Measurements from ENCODE around the gene PIK3IP1. TPM values are rescaled to one million over a fixed set of nuclear protein-coding genes. Genes with fewer than 3 reads are reported as not detected.
A peak's percentile ranks its signal among the peaks of the same experiment; 100 is the strongest.

PIK3IP1 gene
- total RNA-seq, 1 donor from 2014 or later: 10.3 TPM

- H3K27me3 Mint-ChIP-seq (ENCODE audit: unreplicated experiment): no peaks in the 10 kb centered on the region
- TF ChIP-seq CTCF (IDR thresholded peaks at IDR 0.05): no peak
- no peaks in the 10 kb centered on the region for H3K9me3 Mint-ChIP-seq (ENCODE audit: unreplicated experiment)
Observed at GRCh38 chr22:31290494-31291471, 1.5 kb downstream of the PIK3IP1 start.

GRCh38 chr22:31289344-31289743 lies 2.9 kb downstream of the PIK3IP1 start:
- Mint-ChIP-seq H3K4me1 (ENCODE audit: unreplicated experiment) (peaks cover 21% of the 10 kb centered on the region), H3K4me3 (ENCODE audit: unreplicated experiment) (no peak overlapping the region), H3K36me3 (ENCODE audit: unreplicated experiment) (peaks cover 4% of the 10 kb centered on the region), H3K27ac (ENCODE audit: unreplicated experiment) (no peak overlapping the region), H3K9me3 (ENCODE audit: unreplicated experiment) (no peaks in the 10 kb centered on the region), H3K27me3 (ENCODE audit: unreplicated experiment) (no peaks in the 10 kb centered on the region)
- DNase-seq (ENCODE audit: extremely low spot score, unreplicated experiment): no peak
- no peak for TF ChIP-seq CTCF (IDR thresholded peaks at IDR 0.05)

More at GRCh38 chr22:31290494-31291471, 1.5 kb downstream of the PIK3IP1 start:
- DNase-seq (ENCODE audit: extremely low spot score, unreplicated experiment): peak; percentile 95
- peaks cover 4% of the 10 kb centered on the region for H3K36me3 Mint-ChIP-seq (ENCODE audit: unreplicated experiment)
- H3K4me3 Mint-ChIP-seq (ENCODE audit: unreplicated experiment): peak overlapping the region; percentile 91
- peak overlapping the region; percentile 92 for H3K27ac Mint-ChIP-seq (ENCODE audit: unreplicated experiment)
- H3K4me1 Mint-ChIP-seq (ENCODE audit: unreplicated experiment): peaks cover 21% of the 10 kb centered on the region

- H3K4me1 Mint-ChIP-seq (ENCODE audit: unreplicated experiment): peaks cover 21% of the 10 kb centered on the region
- H3K27me3 Mint-ChIP-seq (ENCODE audit: unreplicated experiment): no peaks in the 10 kb centered on the region
- no peaks in the 10 kb centered on the region for H3K9me3 Mint-ChIP-seq (ENCODE audit: unreplicated experiment)
Observed at GRCh38 chr22:31288496-31289240, 3.6 kb downstream of the PIK3IP1 start.

GRCh38 chr22:31287818-31288495 lies 4.3 kb downstream of the PIK3IP1 start:
- no peak overlapping the region for H3K4me3 Mint-ChIP-seq (ENCODE audit: unreplicated experiment)
- no peaks in the 10 kb centered on the region for H3K9me3 Mint-ChIP-seq (ENCODE audit: unreplicated experiment)
- DNase-seq (ENCODE audit: extremely low spot score, unreplicated experiment): no peak
- no peak for TF ChIP-seq CTCF (IDR thresholded peaks at IDR 0.05)
- no peak overlapping the region for H3K27ac Mint-ChIP-seq (ENCODE audit: unreplicated experiment)
- H3K36me3 Mint-ChIP-seq (ENCODE audit: unreplicated experiment): peaks cover 11% of the 10 kb centered on the region
- H3K27me3 Mint-ChIP-seq (ENCODE audit: unreplicated experiment): no peaks in the 10 kb centered on the region
- H3K4me1 Mint-ChIP-seq (ENCODE audit: unreplicated experiment): peaks cover 20% of the 10 kb centered on the region

More at GRCh38 chr22:31288496-31289240, 3.6 kb downstream of the PIK3IP1 start:
- Mint-ChIP-seq H3K4me3 (ENCODE audit: unreplicated experiment) (no peak overlapping the region), H3K36me3 (ENCODE audit: unreplicated experiment) (peaks cover 4% of the 10 kb centered on the region), H3K27ac (ENCODE audit: unreplicated experiment) (no peak overlapping the region)
- TF ChIP-seq CTCF (IDR thresholded peaks at IDR 0.05): no peak
- no peak for DNase-seq (ENCODE audit: extremely low spot score, unreplicated experiment)

All from osteocyte (in vitro differentiated cells).